ENCODE data around the gene CD38.

The CD38 gene

DNA sequence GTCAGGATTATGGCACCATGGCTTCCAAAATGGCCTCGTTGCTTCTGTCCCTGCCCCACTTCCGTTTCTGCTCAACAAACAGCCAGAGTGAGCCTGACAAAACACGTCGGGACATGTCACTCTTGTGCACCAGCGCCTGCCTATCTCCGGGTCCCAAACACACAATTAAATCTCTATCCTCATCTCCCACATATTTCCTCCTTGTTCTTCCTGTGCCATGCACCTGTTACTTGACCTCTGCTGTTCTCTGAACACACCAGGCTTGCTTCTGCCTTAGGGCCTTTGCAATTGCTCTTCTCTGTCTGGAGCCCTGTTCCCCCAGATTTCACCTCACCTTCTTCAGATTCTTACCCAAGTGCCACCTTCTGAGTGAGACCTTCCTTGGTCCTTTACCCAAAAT lies 12.7 kb upstream of the CD38 start:
- no peak for DNase-seq

DNA sequence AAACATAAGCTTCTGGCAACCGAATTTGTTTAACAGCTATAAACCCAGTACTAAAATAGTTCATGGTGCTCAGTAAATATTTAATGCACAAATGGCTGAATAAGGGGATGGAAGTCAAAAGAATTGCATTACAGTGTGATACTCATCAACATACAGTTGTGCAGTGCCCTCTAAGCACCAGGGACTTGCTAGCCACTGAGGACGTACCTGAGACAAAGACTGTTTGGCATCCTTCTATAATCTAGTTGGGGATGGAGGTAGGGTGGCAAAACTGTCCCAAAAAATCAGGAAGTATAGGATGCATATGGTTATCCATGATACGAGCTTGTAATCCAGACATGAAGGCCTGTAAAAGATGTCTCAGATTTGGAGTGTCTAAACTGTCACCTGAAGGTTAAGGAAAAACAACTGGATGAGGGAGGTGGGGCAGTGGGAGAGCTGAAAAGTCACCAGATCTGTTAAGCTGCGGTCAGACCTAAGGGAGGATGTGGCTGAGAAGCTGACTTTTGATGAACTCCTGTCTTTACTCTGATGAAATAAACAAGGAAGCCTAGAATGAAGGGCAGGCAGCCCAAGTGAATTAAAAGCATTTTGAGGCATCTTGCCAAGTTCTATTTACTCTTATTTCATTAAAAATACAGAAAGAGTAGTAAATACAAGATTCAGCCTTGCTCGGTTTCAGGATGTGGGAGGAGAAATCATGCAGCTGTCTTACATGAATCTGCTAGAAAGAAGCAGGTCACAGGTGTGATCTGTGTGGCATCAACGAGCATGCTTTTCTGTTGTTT lies 12.0 kb upstream of the CD38 start:
- DNase-seq = peak; percentile 25

DNA sequence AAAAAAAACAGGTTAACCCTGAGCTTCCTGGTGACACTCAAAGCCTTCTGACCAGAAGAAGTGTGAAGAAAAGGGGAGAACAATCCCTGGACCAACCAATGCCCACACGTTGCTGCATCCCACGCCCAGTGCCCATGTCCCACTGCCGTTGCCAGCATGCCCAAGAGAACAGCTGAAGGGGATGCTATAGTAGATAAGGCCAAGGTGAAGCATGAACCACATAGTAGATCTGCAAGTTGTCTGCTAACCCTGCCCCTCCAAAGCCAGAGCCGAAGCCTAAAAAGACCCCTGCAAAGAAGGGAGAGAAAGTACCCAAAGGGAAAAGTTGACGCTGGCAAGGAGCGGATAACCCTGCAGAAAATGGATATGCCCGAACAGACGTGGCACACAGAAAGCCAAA lies 11.3 kb upstream of the CD38 start:
- no peak for DNase-seq

DNA sequence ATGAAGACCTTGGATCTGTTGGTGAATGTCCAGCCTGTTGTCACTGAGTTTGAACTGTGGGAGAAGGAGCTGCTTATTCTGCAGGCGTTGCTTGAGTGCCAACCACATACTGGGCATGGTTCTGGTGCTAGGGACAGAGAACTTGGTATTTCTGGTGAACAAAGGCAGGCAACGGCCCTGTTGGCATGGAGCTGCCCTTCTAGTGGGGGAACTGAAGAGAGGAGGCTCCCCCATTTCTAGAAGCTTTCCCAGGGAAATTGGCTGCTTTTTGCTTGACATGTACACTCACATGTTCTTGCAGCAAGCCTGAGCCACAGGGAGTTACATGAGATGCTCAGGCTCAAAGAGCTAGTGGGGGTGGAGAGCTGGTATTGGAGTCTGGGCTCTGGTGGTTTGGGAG lies 8.9 kb upstream of the CD38 start:
- no peak for DNase-seq

DNA sequence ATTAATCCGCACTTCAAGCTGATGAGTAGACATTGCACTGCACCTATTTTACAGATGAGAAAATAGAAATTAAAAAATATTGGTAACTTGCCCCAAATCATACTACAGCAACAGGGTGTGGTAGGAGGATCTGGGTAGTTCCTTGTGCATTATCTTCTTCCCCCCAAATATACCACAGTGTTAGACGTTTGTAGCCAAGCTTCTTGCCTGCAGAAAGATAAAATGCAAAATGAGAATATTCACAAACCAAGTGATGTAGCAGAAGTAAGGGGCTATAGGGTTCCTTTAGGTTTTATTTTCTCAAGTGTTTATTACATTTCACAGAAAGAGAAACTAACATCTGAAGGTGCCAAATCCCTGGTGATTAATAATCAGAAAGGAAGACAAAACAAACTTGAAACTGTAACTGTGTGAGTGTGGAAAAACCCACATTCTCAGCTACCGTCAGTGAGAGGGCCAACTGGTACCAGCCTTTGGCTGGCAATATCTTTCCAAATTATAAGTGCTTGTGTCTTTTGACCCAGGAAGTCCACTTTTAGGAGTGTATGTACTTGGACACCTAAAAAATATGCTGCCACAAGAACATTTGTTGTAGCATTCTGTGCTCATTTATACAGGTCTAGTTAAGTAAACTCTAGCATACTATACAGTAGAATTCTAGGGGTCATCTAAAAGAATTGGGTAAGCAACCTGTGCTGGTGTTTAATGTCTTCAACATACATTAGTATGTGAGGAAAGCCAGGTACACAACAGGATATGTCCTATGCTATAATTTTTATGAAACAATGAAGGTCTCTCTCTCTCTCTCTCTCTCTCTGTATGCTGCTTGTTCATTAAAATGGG lies 6.7 kb upstream of the CD38 start:
- DNase-seq = peak; percentile 21

DNA sequence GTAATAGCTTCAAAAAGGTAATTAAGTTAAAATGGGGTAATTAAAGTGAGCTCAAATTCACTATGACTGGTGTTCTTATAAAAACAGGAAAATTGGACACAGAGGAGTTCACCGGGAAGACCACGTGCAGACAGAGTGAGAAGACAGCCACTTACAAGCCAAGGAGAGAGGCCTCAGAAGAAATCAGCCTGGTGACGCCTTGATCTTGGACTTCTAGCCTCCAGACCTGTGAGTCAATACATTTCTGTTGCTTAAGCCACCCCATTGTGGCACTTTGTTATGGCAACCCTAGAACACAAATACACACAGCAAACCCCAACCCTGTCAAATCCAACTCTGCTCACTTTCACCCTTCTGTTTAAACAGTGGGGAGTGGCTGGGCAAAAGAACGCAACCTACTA lies 4.1 kb upstream of the CD38 start:
- DNase-seq = no peak

DNA sequence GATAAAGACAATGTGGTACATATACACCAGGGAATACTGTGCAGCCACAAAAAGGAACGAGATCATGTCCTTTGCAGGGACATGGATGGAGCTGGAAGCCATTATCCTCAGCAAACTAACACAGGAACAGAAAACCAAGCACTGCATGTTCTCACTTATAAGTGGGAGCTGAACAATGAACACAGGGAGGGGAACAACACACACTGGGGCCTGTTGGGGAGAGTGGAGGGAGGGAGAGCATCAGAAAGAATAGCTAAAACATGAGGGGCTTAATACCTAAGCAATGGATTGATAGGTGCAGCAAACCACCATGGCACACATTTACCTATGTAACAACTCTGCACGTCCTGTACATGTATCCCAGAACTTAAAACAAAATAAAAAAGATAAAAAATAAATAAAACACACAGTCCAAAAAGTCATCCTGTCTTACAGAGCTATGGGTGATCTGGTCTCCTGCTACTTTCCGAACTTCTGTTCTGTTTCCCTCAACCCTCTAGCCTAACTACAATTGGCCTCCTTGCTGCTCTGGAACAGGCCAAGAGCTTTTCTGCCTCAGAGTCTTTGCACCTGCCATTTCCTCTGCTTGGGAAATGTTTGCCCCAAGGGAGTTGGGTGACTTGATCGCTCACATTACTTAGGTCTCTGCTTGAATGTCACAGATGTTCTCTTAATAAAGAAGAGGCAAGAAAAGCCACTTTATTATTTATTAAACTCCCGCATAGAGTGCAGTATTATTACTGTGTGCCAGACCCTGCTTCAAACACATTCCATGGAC lies 1.1 kb upstream of the CD38 start:
- no peak for DNase-seq

DNA sequence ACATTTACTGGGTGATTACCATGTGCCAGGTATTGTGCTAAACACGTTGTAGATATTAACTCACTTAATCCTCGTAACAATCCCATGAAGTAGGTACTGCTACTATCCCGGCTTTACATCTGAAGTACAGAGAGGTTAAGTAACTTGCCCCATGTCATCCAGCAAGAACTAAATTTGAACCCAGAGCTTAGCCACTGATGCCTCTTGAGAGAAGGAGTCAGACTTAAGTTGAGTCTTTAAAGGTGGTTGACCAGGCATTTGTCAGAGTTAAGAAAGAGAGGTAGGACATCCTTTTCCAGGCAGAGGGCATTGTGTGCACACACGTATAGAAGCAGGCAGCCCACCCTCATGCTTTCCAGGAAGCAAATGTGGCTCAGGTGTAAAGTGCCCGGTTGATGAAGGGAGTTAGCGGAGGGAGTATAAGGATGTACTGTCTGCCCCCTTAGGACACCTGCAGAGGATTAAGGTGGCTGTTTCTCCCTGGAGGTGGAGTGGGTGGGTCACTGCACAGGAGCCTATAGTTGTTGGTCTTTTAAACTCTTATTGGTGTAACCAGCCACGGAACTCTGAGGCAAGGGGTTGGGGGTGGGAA lies 335 bp upstream of the CD38 start:
- DNase-seq = no peak

DNA sequence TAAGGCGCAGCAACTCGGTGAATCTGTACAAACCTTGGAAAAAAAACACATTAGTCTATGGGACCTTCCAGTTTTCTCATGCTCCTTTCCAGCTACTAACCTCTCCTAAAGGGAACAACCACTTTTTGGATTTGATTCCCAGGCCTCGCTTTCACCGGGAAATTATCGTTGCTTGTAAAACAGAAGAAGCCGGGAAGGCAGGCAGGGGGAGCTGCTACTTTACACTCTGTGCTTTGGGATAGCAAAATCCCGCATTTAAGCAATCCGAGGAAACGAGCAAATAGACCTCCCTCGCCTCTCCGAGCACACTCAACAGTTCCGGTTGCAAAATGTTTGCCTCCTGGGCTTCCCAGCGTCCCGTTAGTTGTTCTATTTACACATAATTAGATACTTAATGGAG lies 1.2 kb downstream of the CD38 start:
- no peak for DNase-seq

DNA sequence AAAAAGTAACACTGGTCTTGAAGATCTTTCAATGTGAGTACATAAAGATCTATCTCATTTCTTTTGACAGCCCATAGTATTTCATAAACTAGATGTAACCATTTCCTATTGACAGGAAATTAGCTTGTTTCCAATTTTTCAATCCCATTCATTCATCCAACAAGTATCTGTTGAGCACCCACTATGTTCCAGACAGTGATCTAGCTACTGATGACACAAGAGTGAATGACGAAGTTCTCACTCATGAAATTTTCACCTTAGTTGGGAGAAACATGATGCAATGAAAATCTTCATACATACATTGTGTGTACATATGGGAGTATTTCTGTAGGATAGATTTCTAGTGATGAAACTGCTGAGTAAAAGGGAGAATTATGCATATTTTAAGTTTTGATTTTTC lies 1.7 kb downstream of the CD38 start:
- DNase-seq = no peak

DNA sequence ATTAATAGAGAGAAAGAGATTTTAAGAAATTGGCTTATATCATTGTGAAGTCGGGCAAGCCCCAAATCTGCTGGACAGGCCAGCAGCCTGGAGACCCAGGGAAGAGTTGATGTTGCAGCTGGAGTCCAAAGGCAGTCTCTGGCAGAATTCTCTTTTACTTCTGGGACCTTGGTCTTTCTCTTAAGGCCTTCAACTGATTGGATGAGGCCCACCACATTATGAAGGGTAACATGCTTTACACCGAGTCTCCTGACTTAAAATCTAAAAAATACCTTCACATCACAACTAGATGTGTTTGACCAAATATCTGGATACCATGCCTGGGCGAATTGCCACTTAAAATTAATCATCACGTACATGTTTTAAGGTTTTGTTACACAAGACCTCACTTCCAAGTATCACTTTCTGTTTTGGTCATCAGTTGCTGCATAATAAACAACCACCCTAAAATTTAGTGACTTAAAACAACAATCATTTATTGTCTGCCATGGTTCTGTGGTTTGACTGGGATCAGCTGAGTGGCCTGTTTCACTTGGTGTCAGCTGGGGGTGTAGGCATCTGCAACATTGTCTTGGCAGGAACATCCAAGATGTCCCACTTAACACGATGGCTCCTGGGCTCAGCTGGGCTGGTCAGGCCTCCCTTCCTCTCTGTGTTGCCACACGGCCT lies 3.4 kb downstream of the CD38 start:
- peak; percentile 46 for DNase-seq

DNA sequence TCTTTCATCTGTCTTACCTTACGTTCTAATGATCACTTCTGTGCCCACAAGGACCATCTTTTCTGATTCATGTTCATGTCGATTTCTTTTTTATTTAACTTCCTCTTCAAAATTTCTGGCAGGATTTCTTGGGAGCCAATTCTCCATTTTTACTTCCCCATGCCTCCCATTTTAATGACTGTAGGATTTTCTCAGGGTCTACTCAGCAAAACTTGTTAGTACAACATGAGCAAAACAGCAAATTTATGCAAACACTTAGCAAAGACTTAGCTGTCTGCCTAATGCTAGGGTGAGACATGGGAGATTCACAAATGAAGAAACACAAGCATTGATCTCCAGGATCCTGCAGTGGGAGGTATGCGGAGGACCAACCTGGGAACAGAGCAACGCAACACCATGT lies 5.5 kb downstream of the CD38 start:
- no peak for DNase-seq

DNA sequence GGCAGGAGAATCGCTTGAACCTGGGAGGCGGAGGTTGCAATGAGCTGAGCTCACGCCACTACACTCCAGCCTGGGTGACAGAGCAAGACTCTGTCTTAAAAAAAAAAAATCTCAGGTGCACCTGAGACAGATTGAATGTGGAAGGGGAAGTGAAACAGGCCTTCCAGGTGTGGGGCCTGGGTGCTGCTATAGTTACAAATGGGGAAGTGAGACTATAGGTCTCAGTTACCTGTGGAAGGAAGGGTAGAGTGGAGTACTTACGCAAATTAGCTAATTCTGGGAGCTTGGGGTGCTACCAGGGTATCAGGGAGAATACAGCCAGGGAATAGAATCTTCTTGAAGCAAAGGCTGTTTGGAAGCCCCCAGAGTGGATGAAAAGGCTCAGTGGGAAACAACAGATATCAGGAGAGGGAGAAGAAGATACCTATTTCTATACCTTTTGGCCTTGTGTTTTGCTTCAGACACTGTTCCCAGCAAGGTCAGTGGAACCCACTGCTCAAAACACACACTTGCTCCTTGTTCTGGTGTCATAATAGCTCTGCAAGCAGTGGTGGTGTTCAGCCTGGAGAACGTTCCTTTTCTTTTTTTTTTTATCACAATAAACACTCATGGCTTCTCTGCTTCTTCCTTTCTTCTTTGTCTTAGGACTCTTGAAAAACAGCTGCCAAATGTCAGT lies 7.0 kb downstream of the CD38 start:
- DNase-seq = no peak

DNA sequence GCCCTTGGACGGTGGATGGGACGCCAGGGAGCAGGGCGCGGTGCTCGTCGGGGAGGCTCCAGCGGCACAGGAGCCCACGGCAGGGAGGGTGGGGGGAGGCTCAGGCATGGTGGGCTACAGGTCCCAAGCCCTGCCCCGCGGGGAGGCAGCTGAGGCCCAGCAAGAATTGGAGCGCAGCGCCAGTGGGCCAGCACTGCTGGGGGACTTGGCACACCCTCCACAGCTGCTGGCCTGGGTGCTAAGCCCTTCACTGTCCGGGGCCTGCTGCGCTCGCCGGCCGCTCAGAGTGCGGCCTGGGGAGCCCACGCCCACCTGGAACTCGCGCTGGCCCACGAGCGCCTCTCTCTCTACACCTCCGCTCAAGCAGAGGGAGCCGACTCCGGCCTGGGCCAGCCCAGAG lies 8.6 kb downstream of the CD38 start:
- no peak for DNase-seq

DNA sequence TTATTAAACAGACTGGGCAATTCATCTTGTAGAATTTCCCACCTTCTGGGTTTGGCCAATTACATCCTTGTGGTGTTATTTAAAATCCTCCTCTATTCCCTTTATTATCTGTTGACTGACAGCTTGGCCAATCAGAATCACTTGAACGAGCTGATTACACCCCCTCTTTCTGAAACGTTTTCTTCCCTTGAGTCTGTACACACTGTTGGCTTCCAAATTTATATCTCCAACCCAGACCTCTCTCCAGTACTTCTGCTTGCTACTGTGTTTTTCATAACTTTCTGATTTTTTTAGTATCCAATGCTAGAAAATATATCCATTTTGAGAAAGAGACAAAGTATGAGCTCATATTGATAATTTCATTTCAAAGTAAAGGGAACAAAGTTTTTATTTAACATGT lies 14.8 kb downstream of the CD38 start:
- no peak for DNase-seq

DNA sequence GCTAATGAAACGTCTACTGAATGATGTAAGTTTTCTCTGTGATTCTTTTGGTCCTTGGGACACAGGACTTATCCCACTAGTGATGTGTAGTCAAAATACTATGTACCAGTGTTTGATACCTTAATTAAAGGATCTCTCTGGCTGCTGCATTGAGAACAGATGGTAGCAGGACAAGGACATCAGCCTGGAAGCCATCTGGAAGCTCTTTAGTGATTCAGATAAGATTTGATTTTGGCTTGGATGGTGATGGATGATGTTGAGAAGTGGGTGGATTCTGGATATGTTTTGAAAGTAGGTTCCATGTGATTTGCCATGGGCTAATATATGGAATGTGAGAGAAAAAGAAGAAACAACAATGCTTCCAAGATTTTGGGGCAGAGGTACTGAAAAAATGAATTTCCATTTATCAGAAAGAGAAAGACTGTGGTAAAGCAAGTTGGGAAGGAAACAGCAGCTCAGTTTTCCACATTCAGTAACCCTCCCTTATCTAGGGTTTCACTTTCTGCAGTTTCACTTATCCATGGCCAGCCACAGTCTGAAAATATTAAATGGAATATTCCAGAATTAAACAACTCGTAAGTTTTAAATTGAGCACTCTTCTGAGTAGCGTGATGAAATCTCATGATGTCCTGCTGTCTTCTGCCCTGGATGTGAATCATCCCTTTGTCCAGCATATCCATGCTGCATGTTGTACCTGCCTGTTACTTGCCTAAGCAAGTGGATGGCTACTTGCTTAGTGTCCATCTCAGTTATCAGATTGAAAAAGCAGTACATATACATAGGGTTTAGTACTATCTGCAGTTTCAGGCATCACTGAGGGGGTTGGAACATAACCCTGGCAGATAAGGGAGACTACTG lies 15.6 kb downstream of the CD38 start:
- DNase-seq = no peak

DNA sequence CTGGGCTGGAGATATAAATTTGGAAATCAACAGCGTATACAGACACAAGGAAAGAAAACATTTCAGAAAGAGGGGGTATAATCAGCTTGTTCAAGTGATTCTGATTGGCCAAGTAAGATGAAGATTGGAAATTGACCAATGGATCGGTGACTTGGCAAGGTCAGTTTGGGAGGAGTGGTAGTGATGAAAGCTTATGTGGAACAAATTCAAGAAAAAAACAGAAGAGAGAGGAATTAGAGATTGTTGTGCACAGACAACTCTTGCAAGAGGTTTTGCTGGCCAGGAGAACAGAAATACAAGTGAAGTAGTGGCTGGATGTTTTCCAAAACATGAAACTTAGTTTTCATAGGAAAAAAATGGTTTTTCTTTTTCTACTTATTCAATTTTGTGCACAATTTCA lies 16.3 kb downstream of the CD38 start:
- DNase-seq = no peak

DNA sequence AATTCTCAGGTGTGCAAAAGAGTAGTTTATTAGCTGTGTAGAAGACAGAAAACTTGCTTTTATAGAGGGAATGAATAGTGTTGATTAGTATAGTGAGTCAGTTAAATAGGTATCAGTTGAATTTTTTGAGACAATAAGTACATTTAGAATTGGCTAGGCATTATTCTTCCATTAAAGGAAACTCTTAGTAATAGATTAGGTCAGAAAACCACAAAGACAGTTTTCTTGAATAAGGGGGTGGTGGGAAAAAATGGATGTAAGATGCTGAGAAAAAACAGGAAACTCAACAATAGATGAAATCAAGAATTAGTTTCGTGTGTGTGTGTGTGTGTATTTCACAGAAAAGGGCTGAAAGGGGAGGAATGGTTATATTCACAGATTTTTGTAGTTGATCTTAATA lies 16.8 kb downstream of the CD38 start:
- DNase-seq = no peak

DNA sequence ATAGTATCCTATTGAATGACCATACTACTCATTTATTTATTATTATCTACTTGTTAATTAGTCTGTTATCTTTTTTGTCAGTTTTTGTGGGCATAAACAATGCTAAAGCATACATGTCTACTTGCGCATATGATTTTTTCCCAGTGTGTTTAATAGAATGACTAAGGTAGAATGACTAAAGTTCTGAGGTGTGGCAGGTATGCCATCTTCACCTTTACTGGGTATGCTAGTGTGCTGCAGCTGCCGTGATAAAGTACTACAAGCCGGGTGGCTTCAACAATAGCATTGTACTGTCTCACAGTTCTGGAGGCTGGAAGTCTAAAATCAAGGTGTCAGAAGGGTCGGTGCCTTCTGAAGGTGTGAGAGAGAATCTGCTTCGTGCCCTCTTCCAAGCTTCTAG lies 19.2 kb downstream of the CD38 start:
- DNase-seq = no peak

DNA sequence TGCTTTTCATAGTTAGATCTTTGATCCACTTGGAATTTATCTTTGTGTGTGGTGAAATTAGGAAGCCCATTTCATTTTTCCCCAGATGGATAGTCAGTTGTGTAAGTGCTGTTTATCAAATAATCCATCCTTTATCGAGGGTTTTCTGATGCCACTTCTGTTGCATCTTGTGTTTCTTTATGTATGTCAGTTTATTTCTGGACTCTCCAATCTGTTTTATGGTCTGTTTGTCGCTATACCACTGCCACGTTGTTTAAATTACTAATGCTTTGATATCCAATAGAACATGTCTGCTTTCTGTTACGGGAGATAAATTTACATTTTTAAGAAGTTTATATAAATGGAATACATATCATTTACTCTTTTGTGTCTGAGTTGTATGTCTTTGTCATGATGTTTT lies 21.0 kb downstream of the CD38 start:
- no peak for DNase-seq

DNA sequence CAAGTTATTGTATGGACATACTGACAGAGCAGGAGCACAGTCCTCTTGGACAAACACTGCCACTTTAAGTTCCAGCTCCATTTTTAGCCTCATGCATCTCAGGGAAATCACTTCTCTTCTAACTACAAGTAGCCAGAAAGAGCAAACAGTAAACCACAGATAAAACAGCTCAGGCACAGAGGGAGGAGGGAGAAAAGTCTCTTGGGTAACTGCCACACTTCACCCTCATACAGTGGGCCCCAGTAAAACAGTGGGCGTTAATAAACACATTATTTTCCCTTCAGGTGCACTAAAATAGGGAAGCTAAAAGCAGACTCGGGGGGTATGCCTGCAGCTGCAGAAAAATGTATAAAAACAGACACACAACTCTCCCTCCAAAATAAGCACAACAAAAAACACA lies 21.6 kb downstream of the CD38 start:
- DNase-seq = no peak

All from activated naive CD4-positive, alpha-beta T cell treated with Interleukin-2 at 50 U/mL for 16 hours (primary cell).